ENCODE data around the gene CLRN3.

Gene CLRN3

DNA sequence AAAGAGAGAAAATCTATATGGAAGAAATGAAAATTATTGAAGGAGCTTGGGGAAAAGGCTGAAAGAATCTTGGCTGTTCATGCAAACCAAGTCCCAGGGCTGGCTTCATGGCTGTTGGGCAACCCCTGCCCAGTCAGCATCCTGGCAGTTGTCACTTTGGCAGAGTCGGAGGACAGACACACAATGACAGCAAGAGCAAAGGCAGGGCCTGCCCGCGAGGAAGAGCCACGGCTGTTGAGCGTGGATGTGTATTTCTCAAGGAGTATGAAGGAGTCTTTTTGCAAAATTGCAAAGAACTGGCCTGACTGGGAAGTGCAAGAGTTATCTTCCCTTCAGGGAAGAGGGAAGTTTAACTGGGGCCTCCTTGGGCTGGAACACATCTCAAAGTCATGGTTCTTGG is 25.8 kb upstream of the CLRN3 start:
- DNase-seq, result no peak

DNA sequence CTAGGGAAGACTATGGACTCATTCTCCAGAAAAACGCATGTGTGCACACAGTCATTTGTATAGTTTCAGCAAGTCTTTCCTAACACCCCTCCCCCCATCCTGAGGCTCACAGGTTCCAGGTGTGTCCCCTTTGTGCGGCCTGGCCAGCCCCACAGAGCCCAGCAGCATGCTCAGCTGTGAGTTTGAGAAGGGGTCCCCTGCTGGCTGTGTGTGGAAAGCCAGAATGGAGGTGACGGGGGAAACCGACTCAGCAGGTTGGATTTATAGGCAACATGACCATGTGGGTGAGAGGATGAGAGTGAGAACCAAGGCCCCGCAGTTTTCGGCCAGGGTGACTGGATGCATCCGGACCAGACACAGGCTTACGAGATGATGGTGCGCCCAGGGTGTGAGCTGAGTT is 24.1 kb upstream of the CLRN3 start:
- DNase-seq, result no peak

DNA sequence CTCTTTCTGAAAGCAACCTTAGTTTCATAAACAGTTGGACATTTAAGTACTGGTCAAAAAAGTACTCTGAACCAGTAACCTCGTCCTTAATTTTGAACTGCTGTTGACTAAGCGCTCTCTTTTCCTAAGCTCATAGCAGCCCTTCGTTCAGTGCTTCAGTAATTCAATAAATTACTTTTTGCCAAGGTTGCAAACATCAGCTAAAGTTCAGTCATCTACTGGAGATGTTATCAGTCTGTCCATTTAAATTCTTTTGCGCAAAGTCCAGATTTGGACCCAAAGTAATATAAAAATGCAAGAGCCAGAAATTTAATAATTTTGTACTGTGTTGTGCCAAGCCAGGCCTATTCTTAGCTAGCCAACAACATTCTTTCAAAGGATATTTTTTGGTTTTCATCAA is 22.6 kb upstream of the CLRN3 start:
- DNase-seq, result no peak

DNA sequence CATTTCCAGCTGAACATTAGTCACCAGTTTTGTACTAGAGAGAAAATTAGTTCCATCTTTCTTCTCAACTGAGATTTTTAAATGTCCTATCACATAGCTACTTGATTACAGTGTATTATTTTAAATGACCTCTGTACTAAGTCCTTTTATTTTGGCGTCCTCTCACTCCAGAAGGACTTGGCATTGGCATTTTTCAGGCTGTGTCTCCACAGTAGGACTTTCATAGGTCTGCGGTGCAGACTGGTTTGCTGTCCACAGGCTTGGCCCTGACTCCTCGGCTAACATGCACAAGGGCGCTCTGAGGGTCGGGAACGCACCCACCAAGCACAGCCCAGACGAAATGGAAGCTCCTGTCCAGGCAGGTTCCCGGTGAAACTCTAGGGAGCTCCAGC is 20.6 kb upstream of the CLRN3 start:
- DNase-seq, result no peak

DNA sequence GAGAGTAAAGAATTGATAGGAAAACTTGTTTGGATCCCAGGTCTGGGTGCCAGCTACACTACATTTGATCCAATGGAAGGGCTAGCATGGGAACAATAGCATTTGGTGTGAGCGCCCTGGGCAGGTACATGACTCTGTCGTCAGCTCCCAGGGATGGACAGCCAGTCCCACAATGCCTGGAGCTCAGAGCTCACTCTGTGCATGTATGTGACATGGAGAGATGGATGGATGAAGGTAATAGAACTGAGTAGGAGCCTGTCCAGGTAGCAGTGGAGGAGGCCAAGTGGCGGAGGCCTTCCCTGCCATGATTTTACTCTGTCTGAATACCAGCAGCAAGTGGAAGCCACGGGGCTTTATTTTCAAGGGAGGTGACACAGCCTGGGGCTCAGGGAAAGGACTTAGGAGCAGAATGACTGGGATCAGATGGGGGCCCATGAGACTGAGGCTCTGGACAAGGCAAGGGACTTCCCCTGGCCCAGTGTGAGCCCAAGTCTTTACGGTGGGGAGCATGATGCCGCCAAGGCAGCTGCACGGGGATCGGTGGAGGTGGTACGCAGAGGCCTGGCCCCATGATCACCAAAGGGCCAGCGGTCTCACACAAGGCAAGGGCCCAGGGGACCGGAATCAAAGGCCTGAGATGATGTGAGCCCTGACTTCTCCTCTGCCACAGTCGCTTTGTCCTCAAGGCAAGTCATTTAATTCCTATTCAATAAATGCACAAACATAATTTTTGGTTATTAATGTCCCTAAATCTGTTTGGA is 20.0 kb upstream of the CLRN3 start:
- DNase-seq, result no peak

DNA sequence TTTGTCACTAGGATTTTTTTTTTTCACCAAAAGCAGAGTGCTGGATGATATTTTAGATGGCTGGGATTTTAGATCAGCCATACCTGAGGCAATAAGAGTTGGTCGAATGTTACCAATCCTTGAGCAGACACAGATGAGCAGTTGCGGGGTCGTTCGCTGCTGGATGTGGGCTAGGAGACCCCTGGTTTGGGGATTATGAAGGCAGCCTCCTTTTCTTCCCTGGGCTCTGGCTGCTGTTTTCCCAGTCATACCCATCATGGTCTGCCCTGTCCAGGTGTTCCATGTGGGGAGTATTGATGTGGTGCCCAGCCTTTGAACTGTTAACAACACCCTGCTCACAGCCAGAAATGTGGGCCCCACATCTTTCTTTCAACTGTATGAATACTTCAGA is 19.1 kb upstream of the CLRN3 start:
- DNase-seq, result no peak

DNA sequence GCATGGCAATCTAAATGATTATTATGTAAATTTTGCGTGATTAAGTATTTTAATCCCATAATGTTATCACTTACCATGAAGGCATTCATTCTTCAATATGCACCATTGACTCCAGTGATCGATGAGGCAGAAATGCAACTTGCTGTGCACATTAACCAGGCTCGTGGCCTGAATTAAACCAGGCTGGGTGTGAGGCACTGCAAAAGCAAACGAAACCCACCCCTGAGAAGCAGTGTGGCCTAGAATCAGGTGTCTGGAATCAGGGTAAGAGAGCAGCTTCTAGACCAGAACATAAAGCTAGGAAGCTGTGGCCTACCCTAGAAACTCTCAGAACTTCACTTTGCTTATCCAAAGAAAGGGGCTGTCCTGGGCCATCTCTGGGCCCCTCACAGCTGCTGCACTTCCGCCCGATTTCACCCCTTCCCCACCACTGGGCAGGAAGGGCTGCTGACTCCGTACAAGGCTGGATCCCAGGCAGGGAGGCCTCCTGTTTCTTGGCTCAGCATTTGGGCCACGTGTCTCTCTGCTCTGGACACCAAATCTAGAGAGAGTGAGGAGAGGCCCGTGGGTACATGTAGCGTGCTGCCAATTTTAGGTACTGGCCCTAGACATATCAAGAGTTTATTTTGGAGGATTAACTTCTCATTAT is 18.6 kb upstream of the CLRN3 start:
- DNase-seq, result no peak

DNA sequence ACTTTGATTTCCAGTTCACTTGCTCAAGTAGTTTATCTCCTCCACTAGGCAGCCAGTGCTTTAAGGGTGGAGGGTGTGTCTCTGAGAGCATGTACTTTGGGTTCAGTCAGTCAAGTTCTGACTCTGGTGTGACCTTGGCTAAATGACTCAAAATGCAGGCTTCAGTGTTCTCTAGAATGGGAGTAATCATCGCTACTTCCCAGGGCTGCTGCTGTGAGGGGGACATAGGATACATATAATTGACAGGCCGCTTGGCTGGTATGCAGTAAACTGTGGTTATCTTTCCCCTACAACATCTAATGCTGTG is 17.7 kb upstream of the CLRN3 start:
- no peak for DNase-seq

DNA sequence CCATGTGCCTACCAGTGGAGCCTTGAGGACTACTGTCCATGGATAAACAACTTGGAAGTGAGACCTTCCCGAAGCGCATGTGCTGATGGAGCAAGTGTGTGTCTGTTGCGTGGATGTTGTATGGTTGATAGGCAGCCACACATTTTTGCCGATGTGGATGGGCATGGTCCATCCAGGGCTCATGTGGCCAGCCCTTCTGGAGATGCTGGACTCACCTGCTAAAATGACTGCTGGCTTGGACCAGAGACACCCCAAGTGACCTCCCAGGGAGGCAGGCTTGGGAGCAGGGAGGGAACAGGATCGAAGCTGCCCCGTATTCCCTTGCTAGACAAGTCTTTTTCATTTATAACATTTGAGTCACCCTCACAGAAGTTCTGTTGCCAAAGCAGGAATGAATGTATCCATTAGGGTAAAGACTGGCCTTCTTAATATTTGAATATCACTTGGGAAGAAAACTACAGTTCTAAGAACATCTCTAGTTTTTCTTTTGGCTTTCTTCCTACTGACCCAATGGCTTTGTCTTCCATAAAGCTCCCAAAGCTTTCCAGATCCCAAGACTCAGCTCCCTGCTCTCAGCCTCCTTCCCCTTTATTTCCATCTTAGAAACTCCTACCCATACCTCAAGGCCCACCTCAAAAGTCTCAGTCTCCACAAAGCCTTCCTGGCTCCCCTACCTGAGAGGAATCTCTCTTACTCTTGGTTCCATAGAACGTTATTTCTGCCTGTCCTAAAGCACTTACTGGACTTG is 17.1 kb upstream of the CLRN3 start:
- DNase-seq, result no peak

DNA sequence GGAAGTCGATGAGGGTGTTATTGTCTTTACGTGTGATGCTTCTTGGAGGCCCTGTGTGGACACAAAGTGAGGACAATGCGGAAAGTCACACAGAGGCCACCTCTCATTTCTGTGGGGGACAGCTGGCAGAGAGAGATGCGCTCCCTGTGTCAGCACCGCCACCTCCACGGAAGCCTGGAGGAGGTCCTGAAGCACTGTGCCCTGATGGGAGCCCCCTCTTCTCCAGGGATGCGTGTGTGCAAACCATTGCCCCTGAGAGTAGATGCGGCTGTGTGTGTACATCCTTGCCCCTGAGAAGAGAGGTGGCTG is 16.2 kb upstream of the CLRN3 start:
- DNase-seq, result no peak

DNA sequence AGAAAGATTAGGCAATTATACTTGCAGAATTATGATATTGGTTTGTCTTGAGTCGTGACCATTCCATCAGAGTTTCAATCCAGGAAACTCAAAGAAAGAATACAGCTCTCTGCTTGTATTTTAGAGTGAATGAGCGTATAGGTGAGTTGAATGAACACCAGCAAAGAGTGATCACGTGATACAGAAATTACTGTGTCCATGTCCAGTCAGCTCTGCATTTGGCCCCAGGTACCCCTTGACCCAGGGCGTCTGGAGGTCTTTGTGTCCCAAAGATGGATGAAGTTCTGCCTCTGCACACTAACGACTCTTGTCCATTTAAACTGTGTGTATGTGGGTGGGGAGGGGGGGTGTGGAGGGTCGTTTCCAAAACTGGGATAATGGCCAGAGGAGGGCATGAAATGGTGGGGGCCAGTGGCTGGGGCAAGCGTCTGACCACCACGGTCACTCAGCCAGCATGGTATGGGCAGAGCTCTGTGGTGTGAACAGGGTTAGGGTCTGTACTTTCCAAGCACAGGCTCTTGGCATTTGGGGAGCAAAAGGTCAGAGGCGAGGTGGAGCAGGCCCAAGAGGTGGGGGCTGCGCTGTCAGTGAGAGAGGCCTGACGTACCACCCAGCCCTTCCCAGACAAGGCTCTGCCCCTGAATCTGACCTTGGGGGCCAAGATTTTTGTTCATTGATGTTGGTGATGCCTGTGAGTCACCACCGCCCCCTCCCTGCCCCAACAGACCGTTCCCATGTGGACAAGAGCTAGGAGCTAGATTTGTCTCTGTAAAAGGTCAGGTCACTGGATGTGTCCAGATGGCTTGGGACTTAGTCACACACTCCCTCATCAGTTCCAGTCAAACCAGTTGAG is 15.6 kb upstream of the CLRN3 start:
- no peak for DNase-seq

DNA sequence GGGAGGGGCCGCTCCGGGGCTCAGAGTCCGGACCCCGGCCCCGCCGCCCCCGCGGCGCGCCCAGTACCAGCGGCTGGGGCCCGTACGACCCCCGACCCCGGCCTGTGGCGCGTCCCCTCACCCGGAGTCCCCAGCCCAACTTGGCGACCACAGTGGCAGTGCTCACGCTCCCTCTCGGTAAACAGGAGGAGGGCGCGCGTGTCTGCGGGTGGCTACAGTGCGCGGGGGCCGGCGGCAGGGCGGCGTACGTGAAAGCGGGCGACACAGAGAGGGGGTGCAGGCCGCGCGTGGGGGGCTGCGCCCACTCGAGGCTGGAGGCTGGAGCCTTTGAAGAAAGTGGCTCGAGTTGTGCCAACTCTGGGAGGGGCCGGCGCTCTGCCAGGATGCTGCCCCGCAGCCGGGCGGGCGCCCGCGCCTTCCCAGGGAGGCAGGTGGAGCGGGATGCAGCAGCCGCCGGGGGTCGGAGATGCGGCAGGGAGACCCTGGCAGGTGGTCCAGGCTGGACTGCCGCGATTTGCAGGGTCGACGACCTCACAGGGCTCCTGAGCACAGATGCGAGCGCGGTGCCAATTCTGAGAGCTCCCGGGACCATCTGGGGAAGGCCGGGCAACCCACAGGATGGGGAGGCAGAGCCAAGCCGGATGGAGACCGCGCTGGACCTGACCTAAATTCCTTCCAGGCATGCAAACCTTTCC is 14.8 kb upstream of the CLRN3 start:
- DNase-seq, result no peak

DNA sequence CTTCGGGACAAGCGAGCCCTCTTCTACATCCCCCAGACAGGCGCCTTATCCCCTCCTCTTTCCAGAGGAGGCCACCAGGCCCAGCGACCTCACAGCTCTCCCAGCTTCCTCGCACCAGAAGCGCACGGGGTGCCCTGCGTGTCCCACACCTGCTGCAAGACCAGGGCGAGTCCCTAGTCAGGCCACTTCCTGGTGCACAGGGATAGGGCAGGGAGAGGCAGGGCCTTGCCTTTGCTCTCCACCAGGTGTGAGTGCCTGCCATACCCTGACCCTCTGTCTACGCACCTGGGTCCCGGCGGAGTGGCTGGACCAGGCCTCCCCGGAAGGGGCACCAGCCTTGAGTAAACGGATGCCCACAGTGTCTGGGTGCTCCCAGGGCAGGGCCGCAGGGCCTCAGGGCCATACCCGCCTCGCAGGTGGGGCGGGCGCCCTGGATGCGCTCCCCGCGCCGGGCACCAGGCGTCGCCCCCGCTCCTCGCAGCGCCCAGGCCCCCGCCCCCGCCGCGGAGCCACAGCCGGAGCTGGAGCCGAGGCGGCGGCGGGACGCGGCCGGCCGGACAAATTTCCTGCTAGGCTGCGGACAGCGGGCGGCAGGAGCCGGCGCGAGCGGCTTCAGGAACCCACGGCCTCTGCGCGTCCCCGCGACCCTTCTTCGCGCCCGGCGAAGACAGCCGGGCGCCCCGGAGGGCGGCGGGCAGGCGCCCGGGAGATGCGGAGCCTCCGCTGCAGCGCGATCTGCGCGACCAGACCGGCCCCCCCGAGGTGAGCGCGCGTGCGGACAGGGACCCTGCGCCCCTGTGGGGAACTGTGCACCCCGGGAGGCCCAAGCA is 14.0 kb upstream of the CLRN3 start, which contains the start of gene PTPRE:
PTPRE (plus strand) TSS at position 556 of the 830 bp plus-strand sequence. CDS start 133,779 bp downstream, outside the sequence.
- no peak for DNase-seq

DNA sequence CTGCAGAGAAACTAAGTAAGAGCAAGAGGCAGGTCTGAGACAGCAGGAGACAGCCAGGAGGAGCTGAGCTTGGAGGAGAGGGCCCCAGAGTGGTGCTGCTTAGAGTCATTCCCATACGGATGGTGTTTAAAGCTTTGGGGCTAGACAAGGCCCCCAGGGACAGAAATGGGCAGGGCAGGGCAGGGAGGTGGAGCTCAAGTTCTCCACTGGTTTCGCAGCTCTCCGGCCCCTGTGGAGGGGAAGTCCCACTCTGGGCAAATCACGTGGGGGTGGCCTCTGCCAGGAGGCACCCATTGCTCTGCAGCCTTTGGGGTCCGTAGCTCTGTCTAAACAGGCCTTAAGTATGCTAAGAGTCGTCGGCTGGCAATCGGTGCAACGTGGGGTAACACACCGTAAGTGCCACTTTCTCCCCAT is 13.1 kb upstream of the CLRN3 start:
- no peak for DNase-seq

DNA sequence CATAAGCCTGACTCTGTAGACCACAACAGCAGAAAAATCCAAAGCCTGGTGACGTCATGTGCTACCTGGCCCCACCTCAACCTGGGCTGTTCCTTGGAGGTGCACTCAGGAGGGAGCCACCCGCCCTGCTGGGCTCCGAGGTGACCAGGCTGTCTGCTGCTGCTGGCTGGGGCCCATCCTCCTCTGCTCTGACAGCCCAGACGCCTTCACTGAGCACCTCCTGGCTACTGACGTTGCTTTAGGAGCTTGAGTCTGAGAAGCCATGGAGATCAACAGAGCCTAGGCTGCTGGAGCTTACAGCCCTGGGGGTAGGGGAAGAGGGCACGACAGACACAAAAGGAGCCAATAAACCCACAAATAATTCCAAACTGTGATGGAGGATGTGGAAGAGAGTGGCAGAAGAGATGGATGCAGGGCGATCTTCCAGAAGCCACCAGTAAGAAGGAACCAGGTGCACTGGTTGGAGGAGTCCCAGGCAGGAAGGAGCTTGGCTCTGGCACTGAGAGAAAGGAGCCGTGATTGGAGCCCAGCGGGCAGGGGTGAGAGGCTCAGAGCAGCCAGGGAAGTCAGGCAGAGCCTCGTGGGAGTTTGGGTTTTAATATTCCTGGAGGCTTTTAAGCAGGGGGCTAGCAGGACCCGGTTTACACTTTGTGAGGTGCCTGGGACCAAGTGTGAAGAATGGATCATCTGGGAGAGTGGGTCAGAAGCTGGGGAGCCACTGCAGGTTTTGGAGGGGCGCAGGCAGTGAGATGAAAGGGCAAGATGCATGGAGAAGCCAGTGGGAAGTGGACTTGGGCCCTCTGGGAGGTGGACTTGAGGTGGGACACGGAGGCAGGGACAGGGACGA is 12.5 kb upstream of the CLRN3 start:
- DNase-seq, result no peak

DNA sequence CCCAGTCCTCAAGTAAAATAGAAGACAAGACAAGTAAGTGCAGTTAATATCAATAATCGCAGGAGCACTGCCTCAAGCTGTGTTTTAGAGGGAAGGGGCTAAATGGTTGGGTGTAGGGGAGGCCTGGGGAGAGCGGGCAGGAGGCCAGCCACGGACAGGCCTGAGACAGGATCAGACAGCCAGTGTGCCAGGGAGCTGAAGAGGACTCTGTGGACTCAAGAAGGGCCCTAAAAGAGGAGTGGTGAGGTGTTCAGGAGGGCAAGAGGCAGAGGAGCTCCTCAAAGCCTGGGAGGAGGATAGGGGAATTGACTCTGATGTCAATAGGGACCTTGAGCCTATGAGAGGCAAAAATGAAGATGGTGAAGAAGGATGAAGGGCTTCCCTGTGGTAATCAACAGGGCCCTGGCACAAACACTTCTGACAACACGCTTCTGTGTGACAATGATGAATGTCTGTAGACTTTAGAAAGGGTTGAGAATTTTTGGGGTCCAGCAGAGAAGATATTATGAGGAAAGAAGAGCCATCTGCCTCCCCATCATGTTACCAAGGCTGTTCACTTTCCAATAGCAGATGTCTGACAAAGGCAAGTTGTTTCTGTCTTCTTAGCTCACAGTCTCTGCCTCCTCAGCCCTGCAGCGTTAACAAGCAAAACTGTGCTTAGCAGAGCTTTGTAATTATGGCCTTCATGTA is 11.7 kb upstream of the CLRN3 start:
- DNase-seq, result no peak

DNA sequence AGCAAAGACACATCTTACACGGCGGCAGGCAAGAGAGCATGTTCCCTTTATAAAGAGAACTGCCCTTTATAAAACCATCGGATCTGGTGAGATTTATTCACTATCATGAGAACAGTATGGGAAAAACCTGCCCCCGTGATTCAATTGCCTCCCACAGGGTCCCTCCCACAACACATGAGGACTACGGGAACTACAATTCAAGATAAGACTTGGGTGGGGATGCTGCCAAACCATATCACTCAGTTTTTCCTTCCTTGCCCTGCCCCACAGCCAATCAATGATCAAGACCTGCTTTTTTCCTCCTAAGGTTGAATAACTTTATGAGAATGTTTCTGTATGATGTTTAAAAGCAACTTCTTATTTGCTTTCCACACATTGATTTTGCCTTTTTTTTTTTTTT is 11.0 kb upstream of the CLRN3 start:
- DNase-seq, result no peak

DNA sequence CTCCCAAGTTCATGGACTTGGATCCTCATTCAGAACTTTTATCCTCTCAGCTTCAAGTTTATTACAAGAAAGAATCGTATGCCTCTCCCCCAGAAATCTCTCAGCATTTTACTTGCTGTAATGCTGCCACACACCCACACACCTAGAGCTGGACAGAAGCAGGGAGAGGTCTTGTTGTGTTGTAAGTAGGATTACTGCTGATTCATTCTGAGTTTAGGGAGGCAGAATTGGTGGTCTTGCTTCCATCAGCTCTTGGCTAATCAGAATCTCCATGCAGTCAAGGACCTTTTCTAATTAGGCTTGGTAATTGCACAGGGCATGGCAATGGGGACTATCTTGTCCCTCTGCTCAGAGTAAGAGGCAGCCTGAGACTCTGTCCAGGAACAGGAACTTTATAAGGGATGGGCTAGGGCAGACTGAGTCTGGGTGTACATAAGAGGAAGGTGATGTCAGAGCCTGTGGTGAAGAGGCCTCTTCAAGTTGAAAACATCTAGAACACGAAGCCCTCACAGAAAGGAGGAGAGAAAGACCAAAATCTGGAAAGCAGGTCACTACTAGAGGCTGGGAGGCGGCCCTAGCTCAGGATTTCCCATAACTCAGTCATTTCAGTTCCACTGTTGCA is 7.1 kb upstream of the CLRN3 start:
- no peak for DNase-seq

DNA sequence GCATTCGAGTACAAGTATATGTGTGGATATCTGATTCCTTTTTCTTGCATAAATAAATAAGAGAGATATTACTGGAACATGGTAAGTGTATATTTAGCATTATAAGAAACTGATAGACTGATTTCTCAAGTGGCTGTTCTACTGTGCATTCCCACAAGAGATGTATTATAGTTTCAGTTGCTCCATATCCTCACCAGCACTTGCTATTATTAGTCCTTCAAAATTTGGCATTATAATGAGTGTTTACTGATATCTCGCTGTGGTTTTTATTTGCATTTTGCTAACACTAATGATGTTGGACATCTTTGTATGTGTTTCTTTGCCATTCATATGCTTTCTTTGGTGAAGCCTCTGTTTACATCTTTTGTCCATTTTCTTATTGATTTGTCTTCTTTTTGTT is 4.4 kb upstream of the CLRN3 start:
- DNase-seq, result no peak

DNA sequence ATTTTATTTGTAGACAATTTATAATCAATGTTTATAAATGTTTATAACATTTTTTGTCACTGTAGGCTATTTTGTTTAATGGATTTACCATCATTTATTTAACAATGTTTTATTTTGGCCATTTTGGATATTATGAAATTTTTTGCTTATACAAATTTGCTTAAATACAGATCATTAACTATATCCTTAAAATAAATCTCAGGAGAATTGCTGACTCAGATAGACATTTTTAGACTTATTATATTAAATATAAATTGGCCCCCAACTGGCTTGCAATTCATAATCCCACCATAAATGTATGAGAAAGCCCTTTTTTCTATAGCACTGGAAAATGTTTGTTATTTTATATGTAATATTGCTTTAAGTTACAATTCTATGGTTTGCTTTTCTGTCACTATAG is 3.8 kb upstream of the CLRN3 start:
- DNase-seq, result no peak
